HEK293 (cell line): ENCODE results near the gene LRRC32.

ENCODE experiments used
- CTCF ChIA-PET: fragments of 350-600 bp; formaldehyde crosslinking; extraction: SDS; loops from one replicate; lab custom pipeline; 2021; ENCODE audit warnings: antibody characterized with exemption; lab: Yijun Ruan, JAX
- POLR2A ChIA-PET: fragments of 300-600 bp; formaldehyde crosslinking; extraction: SDS; loops from one replicate; lab custom pipeline; 2020; ENCODE audit warnings: antibody characterized with exemption, inconsistent platforms; lab: Yijun Ruan, JAX
- H3K27ac ChIP-seq: fragments of 200-500 bp; sonication (Bioruptor generic); 2 replicates; pipeline ENCODE4 v1.5.1; 2014; ENCODE audit warnings: low read depth, low read length, control low read depth, inconsistent platforms; ENCODE audit errors: extremely low read depth
- H3K36me3 ChIP-seq, 2 experiments: fragments of 200-500 bp in 1 of 2; sonication (Bioruptor generic) in 1 of 2; 1 replicate in 1 of 2; 2 replicates in 1 of 2; pipeline ENCODE4 v1.5.1; 2014 to 2017; ENCODE audit warnings: inconsistent platforms in 2 of 2, low read length in 2 of 2; ENCODE audit not compliant: control insufficient read depth in 2 of 2, insufficient read depth in 1 of 2
- H3K4me1 ChIP-seq: fragments of 200-500 bp; sonication (Bioruptor generic); 2 replicates; pipeline ENCODE4 v1.5.1; 2014; ENCODE audit warnings: mild to moderate bottlenecking, low read length, inconsistent platforms; ENCODE audit not compliant: control insufficient read depth, insufficient read depth
- H3K4me3 ChIP-seq: 2 replicates; pipeline ENCODE4 v1.5.1; 2011; ENCODE audit warnings: low read depth, mild to moderate bottlenecking, control low read depth, low read length, moderate library complexity
- H3K9me3 ChIP-seq: fragments of 200-500 bp; sonication (Bioruptor generic); 2 replicates; pipeline ENCODE4 v1.5.1; 2014; ENCODE audit warnings: low read depth, low read length, inconsistent platforms; ENCODE audit not compliant: control insufficient read depth, insufficient read depth
- GLI2 ChIP-seq: fragments of 450-650 bp; formaldehyde crosslinking; IDR thresholded peaks from 2 replicates; pipeline ENCODE4; 2017; ENCODE audit warnings: missing biosample characterization, missing genetic modification characterization, low read depth, borderline replicate concordance
- HOXA7 ChIP-seq: sonication (generic); formaldehyde crosslinking; IDR thresholded peaks from 2 replicates; pipeline ENCODE4 v1.8.1; 2022; ENCODE audit warnings: missing genetic modification reagents, borderline replicate concordance
- PATZ1 ChIP-seq: fragments of 450-650 bp; formaldehyde crosslinking; IDR thresholded peaks from 2 replicates; pipeline ENCODE4 v1.5.1; 2016; ENCODE audit warnings: missing biosample characterization, missing genetic modification characterization
- PRDM4 ChIP-seq: fragments of 450-650 bp; formaldehyde crosslinking; IDR thresholded peaks from 2 replicates; pipeline ENCODE4 v1.5.1; 2017; ENCODE audit warnings: missing biosample characterization, missing genetic modification characterization
- PRDM6 ChIP-seq: fragments of 450-650 bp; formaldehyde crosslinking; IDR thresholded peaks from 2 replicates; pipeline ENCODE4 v1.5.1; 2017; ENCODE audit warnings: missing biosample characterization, missing genetic modification characterization
- REST ChIP-seq: fragments of 450-650 bp; formaldehyde crosslinking; IDR thresholded peaks from 2 replicates; pipeline ENCODE4 v1.5.1; 2016; ENCODE audit warnings: missing biosample characterization, missing genetic modification characterization
- ZBTB8A ChIP-seq: fragments of 450-650 bp; formaldehyde crosslinking; IDR thresholded peaks from 2 replicates; pipeline ENCODE4 v1.5.1; 2016; ENCODE audit warnings: missing biosample characterization, missing genetic modification characterization
- ZNF221 ChIP-seq: fragments of 450-650 bp; formaldehyde crosslinking; IDR thresholded peaks from 2 replicates; pipeline ENCODE4 v1.5.1; 2017; ENCODE audit warnings: missing biosample characterization, missing genetic modification characterization, borderline replicate concordance
- ZNF23 ChIP-seq: fragments of 450-650 bp; formaldehyde crosslinking; IDR thresholded peaks from 2 replicates; pipeline ENCODE4 v1.5.1; 2016; ENCODE audit warnings: missing biosample characterization, missing genetic modification characterization, borderline replicate concordance
- ZNF362 ChIP-seq: fragments of 450-650 bp; formaldehyde crosslinking; IDR thresholded peaks from 2 replicates; pipeline ENCODE4 v1.5.1; 2016; ENCODE audit warnings: missing biosample characterization, missing genetic modification characterization
- ZNF37A ChIP-seq: fragments of 450-650 bp; IDR thresholded peaks from 2 replicates; pipeline ENCODE4 v1.5.1; 2018; ENCODE audit warnings: missing biosample characterization, missing genetic modification characterization
- ZNF473 ChIP-seq: fragments of 450-650 bp; formaldehyde crosslinking; IDR thresholded peaks from 2 replicates; pipeline ENCODE4 v1.5.1; 2017; ENCODE audit warnings: missing biosample characterization, missing genetic modification characterization
- ZNF600 ChIP-seq: fragments of 450-650 bp; formaldehyde crosslinking; IDR thresholded peaks from 2 replicates; pipeline ENCODE4 v1.5.1; 2016; ENCODE audit warnings: missing biosample characterization, missing genetic modification characterization
- ZNF670 ChIP-seq: fragments of 450-650 bp; formaldehyde crosslinking; IDR thresholded peaks from 2 replicates; pipeline ENCODE4 v1.5.1; 2016; ENCODE audit warnings: missing biosample characterization, missing genetic modification characterization, low read depth
- ZNF704 ChIP-seq: fragments of 450-650 bp; formaldehyde crosslinking; IDR thresholded peaks from 2 replicates; pipeline ENCODE4 v1.5.1; 2016; ENCODE audit warnings: missing biosample characterization, missing genetic modification characterization
- ZNF791 ChIP-seq: fragments of 450-650 bp; formaldehyde crosslinking; IDR thresholded peaks from 2 replicates; pipeline ENCODE4 v1.5.1; 2016; ENCODE audit warnings: missing biosample characterization, missing genetic modification characterization

Gene LRRC32

GRCh38 chr11:76659672-76660532 lies 10.6 kb downstream of the LRRC32 start (continued):
- no peak for TF ChIP-seq REST (tag by site-specific recombination)
- no peak for TF ChIP-seq PATZ1
- TF ChIP-seq ZNF37A (tag by site-specific recombination): no peak
- TF ChIP-seq ZNF704: no peak
- TF ChIP-seq PRDM6 (tag by site-specific recombination): no peak
- TF ChIP-seq ZNF221: no peak
- no peak for TF ChIP-seq ZNF473 (tag by site-specific recombination)

GRCh38 chr11:76658651-76659650 lies 11.6 kb downstream of the LRRC32 start:
- H3K4me3 ChIP-seq: no peak overlapping the region
- CTCF ChIA-PET: interaction anchor here (1.0 kb wide), 1 partner anchor 61 kb away, joined by 5 read pairs; no protein-coding TSS in a partner anchor
- no peaks in the 10 kb centered on the region for H3K9me3 ChIP-seq
- no peaks in the 10 kb centered on the region for H3K36me3 ChIP-seq
- POLR2A ChIA-PET: interaction anchor here (1.0 kb wide), 1 partner anchor 11 kb away, joined by 3 read pairs; the partner anchor contains the start of gene LRRC32
- H3K27ac ChIP-seq: no peak overlapping the region
- no peaks in the 10 kb centered on the region for H3K4me1 ChIP-seq
- TF ChIP-seq ZNF670 (tag by site-specific recombination) (no peak), ZNF362 (tag by site-specific recombination) (no peak), ZNF23 (tag by site-specific recombination) (no peak), ZNF600 (no peak), ZBTB8A (tag by site-specific recombination) (no peak), ZNF791 (no peak), PRDM4 (no peak), GLI2 (no peak), REST (tag by site-specific recombination) (no peak), HOXA7 (CRISPR knock-in tag) (no peak)
